Activated naive CD8-positive, alpha-beta T cell treated with anti-CD3 and anti-CD28 coated beads, Interleukin-2, amount 10 ng/mL, durations not matched to agents 7 days and 5 days (primary cell): ENCODE data around the gene HECTD4. TPM values are rescaled to one million over a fixed set of nuclear protein-coding genes. Genes with fewer than 3 reads are reported as not detected.
"Not testable (repeated sequence)": the region's sequence is repeated elsewhere in the genome, so short reads cannot be mapped to it uniquely, and the experiment has no call there.

ENCODE experiments used
- ATAC-seq: fragments of 150-1000 bp; cut with Tn5 transposase; one replicate; pipeline ENCODE4 v1.10.0; 2021; ENCODE audit warnings: low read depth, moderate library complexity
- POLR2A ChIA-PET: fragments of 350-600 bp; sonication (Branson Sonifier 250); formaldehyde crosslinking; loops from one replicate; lab custom pipeline; 2021; ENCODE audit warnings: antibody characterized with exemption; lab: Charles Lee
- DNase-seq: peaks from one replicate; pipeline ENCODE4 v3.0.0; 2021
- H3K27ac Mint-ChIP-seq: one replicate; pipeline ENCODE4 v1.8.0; 2022; ENCODE audit warnings: mild to moderate bottlenecking, mixed read lengths
- H3K27me3 Mint-ChIP-seq: one replicate; pipeline ENCODE4 v1.8.0; 2022; ENCODE audit warnings: mild to moderate bottlenecking, moderate library complexity, mixed read lengths
- H3K36me3 Mint-ChIP-seq: one replicate; pipeline ENCODE4 v1.8.0; 2021; ENCODE audit warnings: mild to moderate bottlenecking, mixed read lengths
- H3K4me1 Mint-ChIP-seq: one replicate; pipeline ENCODE4 v1.8.0; 2021; ENCODE audit warnings: mixed read lengths
- H3K4me3 Mint-ChIP-seq: one replicate; pipeline ENCODE4 v1.8.0; 2022; ENCODE audit warnings: mild to moderate bottlenecking, moderate library complexity, mixed read lengths
- H3K9me3 Mint-ChIP-seq: one replicate; pipeline ENCODE4 v1.8.0; 2021; ENCODE audit warnings: mixed read lengths
- total RNA-seq, 2 experiments: library from RNA; stranded (reverse); gene quantifications; one replicate each; pipeline ENCODE4 v1.2.3, GENCODE V29; 2021

Gene HECTD4
- total RNA-seq, 2 experiments from 2014 or later: 45.8 to 47.0 TPM

- no peak for DNase-seq
- no peak overlapping the region for H3K27ac Mint-ChIP-seq
These were observed 87.4 kb downstream of the HECTD4 start for GRCh38 chr12:112294793-112295192.

GRCh38 chr12:112288638-112289037, 93.6 kb downstream of the HECTD4 start:
- no peak for ATAC-seq
- POLR2A ChIA-PET: no interaction called here
- DNase-seq: no peak
- H3K27ac Mint-ChIP-seq: no peak overlapping the region
- peaks cover 12% of the 10 kb centered on the region for H3K36me3 Mint-ChIP-seq
- H3K4me3 Mint-ChIP-seq: no peak overlapping the region
- H3K4me1 Mint-ChIP-seq: peaks cover 6% of the 10 kb centered on the region
- peaks cover 3% of the 10 kb centered on the region for H3K9me3 Mint-ChIP-seq
- H3K27me3 Mint-ChIP-seq: no peaks in the 10 kb centered on the region

More at GRCh38 chr12:112294793-112295192, 87.4 kb downstream of the HECTD4 start:
- POLR2A ChIA-PET: no interaction called here
- peaks cover 6% of the 10 kb centered on the region for H3K4me1 Mint-ChIP-seq
- H3K27me3 Mint-ChIP-seq: no peaks in the 10 kb centered on the region
- no peak for ATAC-seq
- peaks cover 7% of the 10 kb centered on the region for H3K36me3 Mint-ChIP-seq
- H3K9me3 Mint-ChIP-seq: no peaks in the 10 kb centered on the region
- H3K4me3 Mint-ChIP-seq: no peak overlapping the region

GRCh38 chr12:112285600-112286401, 96.4 kb downstream of the HECTD4 start:
- DNase-seq (no peak), ATAC-seq (no peak)
- H3K9me3 Mint-ChIP-seq: peaks cover 3% of the 10 kb centered on the region
- no peaks in the 10 kb centered on the region for H3K4me1 Mint-ChIP-seq
- peaks cover 6% of the 10 kb centered on the region for H3K36me3 Mint-ChIP-seq
- H3K4me3 Mint-ChIP-seq: no peak overlapping the region
- H3K27ac Mint-ChIP-seq: no peak overlapping the region
- no peaks in the 10 kb centered on the region for H3K27me3 Mint-ChIP-seq
- POLR2A ChIA-PET: no interaction called here

GRCh38 chr12:112283546-112283945, 98.7 kb downstream of the HECTD4 start:
- H3K27me3 Mint-ChIP-seq: no peaks in the 10 kb centered on the region
- H3K27ac Mint-ChIP-seq: no peak overlapping the region
- POLR2A ChIA-PET: no interaction called here
- no peaks in the 10 kb centered on the region for H3K4me1 Mint-ChIP-seq
- ATAC-seq (no peak), DNase-seq (no peak)
- no peak overlapping the region for H3K4me3 Mint-ChIP-seq
- no peaks in the 10 kb centered on the region for H3K36me3 Mint-ChIP-seq
- H3K9me3 Mint-ChIP-seq: no peaks in the 10 kb centered on the region

GRCh38 chr12:112282920-112283319, 99.3 kb downstream of the HECTD4 start:
- no peak overlapping the region for H3K27ac Mint-ChIP-seq
- DNase-seq: no peak

GRCh38 chr12:112275836-112276235, 106.4 kb downstream of the HECTD4 start:
- no peak overlapping the region for H3K27ac Mint-ChIP-seq
- POLR2A ChIA-PET: no interaction called here
- peaks cover 26% of the 10 kb centered on the region for H3K36me3 Mint-ChIP-seq
- no peak overlapping the region for H3K4me3 Mint-ChIP-seq
- no peaks in the 10 kb centered on the region for H3K9me3 Mint-ChIP-seq
- DNase-seq (no peak), ATAC-seq (no peak)
- H3K27me3 Mint-ChIP-seq: no peaks in the 10 kb centered on the region
- H3K4me1 Mint-ChIP-seq: peaks cover 2% of the 10 kb centered on the region

More at GRCh38 chr12:112282920-112283319, 99.3 kb downstream of the HECTD4 start:
- no peak overlapping the region for H3K4me3 Mint-ChIP-seq
- POLR2A ChIA-PET: no interaction called here
- H3K27me3 Mint-ChIP-seq: no peaks in the 10 kb centered on the region
- H3K4me1 Mint-ChIP-seq: no peaks in the 10 kb centered on the region
- H3K9me3 Mint-ChIP-seq: no peaks in the 10 kb centered on the region
- no peak for ATAC-seq
- H3K36me3 Mint-ChIP-seq: peaks cover 2% of the 10 kb centered on the region

- H3K36me3 Mint-ChIP-seq: peaks cover 29% of the 10 kb centered on the region
- H3K4me1 Mint-ChIP-seq: peaks cover 5% of the 10 kb centered on the region
- DNase-seq (no peak), ATAC-seq (no peak)
- H3K9me3 Mint-ChIP-seq: no peaks in the 10 kb centered on the region
- no peak overlapping the region for H3K27ac Mint-ChIP-seq
- H3K4me3 Mint-ChIP-seq: no peak overlapping the region
- POLR2A ChIA-PET: no interaction called here
- H3K27me3 Mint-ChIP-seq: no peaks in the 10 kb centered on the region
These were observed 107.0 kb downstream of the HECTD4 start for GRCh38 chr12:112275207-112275606.

GRCh38 chr12:112270673-112271072, 111.6 kb downstream of the HECTD4 start:
- H3K27ac Mint-ChIP-seq: no peak overlapping the region
- no peaks in the 10 kb centered on the region for H3K27me3 Mint-ChIP-seq
- no peak overlapping the region for H3K4me3 Mint-ChIP-seq
- ATAC-seq: no peak
- peaks cover 8% of the 10 kb centered on the region for H3K4me1 Mint-ChIP-seq
- DNase-seq: no peak
- no peaks in the 10 kb centered on the region for H3K9me3 Mint-ChIP-seq
- POLR2A ChIA-PET: no interaction called here
- H3K36me3 Mint-ChIP-seq: peaks cover 28% of the 10 kb centered on the region

- POLR2A ChIA-PET: no interaction called here
- H3K36me3 Mint-ChIP-seq: peaks cover 20% of the 10 kb centered on the region
- H3K27ac Mint-ChIP-seq: no peak overlapping the region
- no peak for DNase-seq
- no peaks in the 10 kb centered on the region for H3K27me3 Mint-ChIP-seq
- no peak for ATAC-seq
- no peak overlapping the region for H3K4me3 Mint-ChIP-seq
- H3K9me3 Mint-ChIP-seq: no peaks in the 10 kb centered on the region
- peaks cover 8% of the 10 kb centered on the region for H3K4me1 Mint-ChIP-seq
These were observed 115.8 kb downstream of the HECTD4 start for GRCh38 chr12:112266473-112266872.

- peaks cover 6% of the 10 kb centered on the region for H3K36me3 Mint-ChIP-seq
- H3K27me3 Mint-ChIP-seq: no peaks in the 10 kb centered on the region
- ATAC-seq (no peak), DNase-seq (no peak)
- H3K4me3 Mint-ChIP-seq: no peak overlapping the region
- no peak overlapping the region for H3K27ac Mint-ChIP-seq
- POLR2A ChIA-PET: no interaction called here
- no peaks in the 10 kb centered on the region for H3K4me1 Mint-ChIP-seq
- H3K9me3 Mint-ChIP-seq: no peaks in the 10 kb centered on the region
These were observed 120.7 kb downstream of the HECTD4 start for GRCh38 chr12:112261559-112261958.

- H3K9me3 Mint-ChIP-seq: no peaks in the 10 kb centered on the region
- peaks cover 10% of the 10 kb centered on the region for H3K36me3 Mint-ChIP-seq
- DNase-seq (no peak), ATAC-seq (no peak)
- H3K27me3 Mint-ChIP-seq: no peaks in the 10 kb centered on the region
- H3K27ac Mint-ChIP-seq: no peak overlapping the region
- no peaks in the 10 kb centered on the region for H3K4me1 Mint-ChIP-seq
- POLR2A ChIA-PET: interaction anchor here (0.6 kb wide), 1 partner anchor 15 kb away, joined by 3 read pairs; no protein-coding TSS in a partner anchor
- no peak overlapping the region for H3K4me3 Mint-ChIP-seq
These were observed 123.3 kb downstream of the HECTD4 start for GRCh38 chr12:112258926-112259325.

GRCh38 chr12:112256780-112257179, 125.5 kb downstream of the HECTD4 start:
- H3K27me3 Mint-ChIP-seq: no peaks in the 10 kb centered on the region
- peaks cover 13% of the 10 kb centered on the region for H3K36me3 Mint-ChIP-seq
- H3K4me3 Mint-ChIP-seq: no peak overlapping the region
- no peak for DNase-seq
- H3K4me1 Mint-ChIP-seq: no peaks in the 10 kb centered on the region
- POLR2A ChIA-PET: no interaction called here
- no peaks in the 10 kb centered on the region for H3K9me3 Mint-ChIP-seq
- H3K27ac Mint-ChIP-seq: no peak overlapping the region
- no peak for ATAC-seq

GRCh38 chr12:112252184-112252583, 130.0 kb downstream of the HECTD4 start:
- Mint-ChIP-seq H3K27me3 (no peaks in the 10 kb centered on the region), H3K4me1 (no peaks in the 10 kb centered on the region), H3K27ac (no peak overlapping the region), H3K9me3 (no peaks in the 10 kb centered on the region), H3K36me3 (peaks cover 11% of the 10 kb centered on the region), H3K4me3 (no peak overlapping the region)
- no peak for DNase-seq
- POLR2A ChIA-PET: no interaction called here
- no peak for ATAC-seq

- H3K27me3 Mint-ChIP-seq, H3K4me1 Mint-ChIP-seq, H3K9me3 Mint-ChIP-seq, POLR2A ChIA-PET, ATAC-seq, H3K4me3 Mint-ChIP-seq, DNase-seq, H3K27ac Mint-ChIP-seq: not testable (repeated sequence)
- H3K36me3 Mint-ChIP-seq: peaks cover 20% of the 10 kb centered on the region
These were observed 137.3 kb downstream of the HECTD4 start for GRCh38 chr12:112244902-112245301.
